ENCODE results near the gene NBEAL1.
"Not testable (repeated sequence)": the region's sequence is repeated elsewhere in the genome, so short reads cannot be mapped to it uniquely, and the experiment has no call there.

The NBEAL1 gene

DNA sequence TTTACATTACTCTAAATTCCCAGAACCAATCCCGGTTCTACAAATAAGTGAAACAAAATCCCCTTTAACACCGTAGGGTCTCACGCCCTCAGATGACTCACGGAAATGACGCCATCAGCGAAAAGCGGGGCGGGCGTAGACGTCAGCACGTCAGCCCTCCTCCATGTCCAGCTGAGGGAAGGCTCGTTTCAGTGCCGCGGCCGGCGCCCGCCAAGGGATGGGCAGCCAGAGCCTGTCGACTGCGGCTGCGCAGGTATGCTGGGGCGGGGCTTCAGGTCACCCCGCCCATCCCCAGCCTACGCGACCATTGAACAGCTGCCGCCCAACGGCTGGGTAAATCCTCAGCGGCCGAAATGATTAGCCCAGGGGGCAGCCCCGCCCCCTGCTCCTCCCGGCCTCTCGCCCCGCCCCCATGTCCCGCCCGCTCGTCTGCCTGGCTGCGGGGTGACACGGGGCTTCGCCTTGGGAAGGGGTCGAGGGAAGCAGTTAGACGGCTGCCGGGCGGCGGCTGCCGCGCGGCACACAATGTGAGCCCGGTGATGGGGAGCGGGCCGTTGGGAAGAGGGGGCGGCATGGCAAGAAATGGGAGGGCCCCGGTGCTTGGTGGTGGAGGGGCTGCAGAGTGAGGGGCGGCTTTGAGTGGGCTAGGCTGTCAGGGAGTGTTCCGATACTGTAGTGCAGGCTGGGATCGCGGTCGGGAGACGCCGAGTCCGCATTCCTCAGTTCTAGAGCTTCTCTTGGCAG, at the start of gene NBEAL1:
Gene NBEAL1 (plus strand): TSS at position 420 of the 744 bp plus-strand sequence. CDS start 1,510 bp downstream, outside the sequence.
- peak within 1 kb of the TSS; percentile 94 to 98 for H3K4me3 Mint-ChIP-seq
- H3K4me1 Mint-ChIP-seq = peaks cover 40% of the 10 kb centered on the region
- DNase-seq (peak; percentile 99), ATAC-seq (peak; percentile 97)
- H3K9me3 Mint-ChIP-seq = no peaks in the 10 kb centered on the region
- H3K27ac Mint-ChIP-seq = peak within 1 kb of the TSS; percentile 91 to 96
- H3K27me3 Mint-ChIP-seq = no peaks in the 10 kb centered on the region

GRCh38 chr2:202965810-202966460, 48.7 kb upstream of the NBEAL1 start:
- Mint-ChIP-seq H3K4me3 (no peak overlapping the region), H3K4me1 (no peaks in the 10 kb centered on the region), H3K27ac (peak overlapping the region in 1 of 2 donors; percentile 34), H3K27me3 (no peaks in the 10 kb centered on the region), H3K9me3 (no peaks in the 10 kb centered on the region)
- DNase-seq (peak in 1 of 2 donors; percentile 20), ATAC-seq (peak; percentile 75)

- H3K4me1 Mint-ChIP-seq, H3K27me3 Mint-ChIP-seq, H3K4me3 Mint-ChIP-seq, ATAC-seq, DNase-seq, H3K9me3 Mint-ChIP-seq, H3K27ac Mint-ChIP-seq: not testable (repeated sequence)
These were observed 45.3 kb upstream of the NBEAL1 start for GRCh38 chr2:202969404-202969803.

DNA sequence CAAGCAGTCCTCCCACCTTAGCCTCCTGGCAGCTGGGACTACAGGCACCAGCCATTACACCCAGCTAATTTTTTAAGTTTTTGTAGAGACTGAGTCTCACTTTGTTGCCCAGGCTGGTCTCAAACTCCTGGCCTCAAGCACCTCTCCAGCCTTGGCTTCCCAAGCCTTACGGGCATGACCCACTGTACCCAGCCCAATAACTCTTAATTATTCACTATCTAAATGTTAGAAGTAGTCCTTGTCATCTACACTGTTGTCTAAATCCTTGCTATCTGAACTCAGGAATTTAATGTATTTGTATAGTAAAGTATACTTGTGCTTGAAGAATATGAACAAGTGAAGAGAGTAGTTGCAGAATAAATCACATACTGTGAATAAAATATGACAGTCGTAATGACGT, 37.9 kb upstream of the NBEAL1 start:
- Mint-ChIP-seq H3K27me3 (no peaks in the 10 kb centered on the region), H3K27ac (no peak overlapping the region), H3K4me1 (no peaks in the 10 kb centered on the region), H3K9me3 (no peaks in the 10 kb centered on the region), H3K4me3 (no peak overlapping the region)
- DNase-seq (no peak), ATAC-seq (no peak)

DNA sequence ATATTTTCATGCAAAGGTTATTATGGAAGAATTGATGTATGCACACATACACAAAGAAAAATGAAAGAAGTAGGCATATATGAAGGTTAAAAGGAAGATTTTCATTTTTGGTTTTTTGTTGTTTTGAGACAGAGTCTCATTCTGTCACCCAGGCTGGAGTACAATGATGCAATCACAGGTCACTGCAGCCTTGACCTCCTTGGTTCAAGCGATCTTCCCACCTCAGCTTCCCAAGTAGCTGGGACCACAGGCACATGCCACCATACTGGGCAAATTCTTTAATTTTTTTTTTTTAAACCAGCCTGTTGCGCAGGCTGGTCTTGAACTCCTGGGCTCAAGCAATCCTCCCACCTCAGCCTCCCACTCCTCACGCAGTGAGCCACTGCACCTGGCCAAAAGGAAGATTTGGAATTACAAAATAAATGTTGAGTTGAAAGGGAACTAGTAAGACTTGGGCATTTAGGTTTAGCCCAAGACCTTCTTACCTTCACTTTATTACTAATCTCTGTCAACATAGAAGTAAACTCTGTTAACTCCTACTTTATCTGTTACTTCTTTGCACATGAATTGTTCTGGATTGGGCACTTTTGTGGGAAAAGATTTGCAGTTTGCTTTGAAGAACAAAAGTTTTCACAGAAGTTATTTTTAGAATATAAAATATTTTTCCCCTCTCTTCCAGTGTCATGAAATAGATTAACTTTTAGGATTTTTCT, 31.7 kb upstream of the NBEAL1 start:
- ATAC-seq (no peak), DNase-seq (no peak)
- H3K27me3 Mint-ChIP-seq = no peaks in the 10 kb centered on the region
- H3K9me3 Mint-ChIP-seq = no peaks in the 10 kb centered on the region
- H3K4me3 Mint-ChIP-seq = no peak overlapping the region
- H3K4me1 Mint-ChIP-seq = no peaks in the 10 kb centered on the region
- peak overlapping the region in 1 of 2 donors; percentile 52 for H3K27ac Mint-ChIP-seq

GRCh38 chr2:202989749-202990148, 24.9 kb upstream of the NBEAL1 start:
- DNase-seq = no peak
- Mint-ChIP-seq H3K27me3 (no peaks in the 10 kb centered on the region), H3K9me3 (no peaks in the 10 kb centered on the region), H3K4me3 (no peak overlapping the region), H3K4me1 (no peaks in the 10 kb centered on the region), H3K27ac (no peak overlapping the region)
- no peak for ATAC-seq

- Mint-ChIP-seq H3K4me1 (no peaks in the 10 kb centered on the region), H3K27me3 (peaks cover 7% of the 10 kb centered on the region), H3K4me3 (no peak overlapping the region), H3K9me3 (no peaks in the 10 kb centered on the region), H3K27ac (no peak overlapping the region)
- no peak for ATAC-seq
- DNase-seq = no peak
These were observed 24.2 kb upstream of the NBEAL1 start for GRCh38 chr2:202990501-202990900.

- not testable (repeated sequence) for H3K27me3 Mint-ChIP-seq, DNase-seq, H3K4me1 Mint-ChIP-seq, H3K9me3 Mint-ChIP-seq, H3K4me3 Mint-ChIP-seq, ATAC-seq, H3K27ac Mint-ChIP-seq
These were observed 17.6 kb upstream of the NBEAL1 start for GRCh38 chr2:202997113-202997512.

- Mint-ChIP-seq H3K9me3 (no peaks in the 10 kb centered on the region), H3K27me3 (peaks cover 8% of the 10 kb centered on the region), H3K27ac (no peak overlapping the region), H3K4me1 (no peaks in the 10 kb centered on the region), H3K4me3 (no peak overlapping the region)
- ATAC-seq (no peak), DNase-seq (no peak)
These were observed 12.4 kb upstream of the NBEAL1 start for GRCh38 chr2:203002054-203002821.

GRCh38 chr2:203003716-203004115, 11.0 kb upstream of the NBEAL1 start:
- Mint-ChIP-seq H3K27me3 (peaks cover 8% of the 10 kb centered on the region), H3K27ac (no peak overlapping the region)

DNA sequence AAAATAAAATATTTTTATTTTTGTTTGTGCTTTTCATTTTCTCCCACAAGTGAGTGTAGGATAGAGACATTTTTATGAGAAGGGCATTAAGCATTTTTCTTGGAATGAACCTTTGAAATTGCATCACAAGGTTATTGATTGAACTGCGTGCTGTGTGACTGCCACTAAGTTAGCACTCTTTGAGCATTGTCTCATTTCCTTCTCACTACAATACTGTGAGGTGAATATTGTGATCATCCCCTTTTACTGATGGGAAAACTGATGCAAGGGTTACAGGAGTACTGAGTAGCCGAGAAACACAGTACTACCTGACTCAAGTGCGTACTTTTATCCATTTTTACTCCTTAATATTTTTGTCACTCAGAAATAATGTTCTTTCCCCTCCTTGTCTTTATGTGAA, 2.0 kb downstream of the NBEAL1 start:
- Mint-ChIP-seq H3K27me3 (no peaks in the 10 kb centered on the region), H3K4me3 (peak overlapping the region; percentile 36 to 69), H3K4me1 (peaks cover 40% of the 10 kb centered on the region), H3K27ac (no peak overlapping the region), H3K9me3 (no peaks in the 10 kb centered on the region)
- ATAC-seq = no peak
- DNase-seq = no peak

More at GRCh38 chr2:203003716-203004115, 11.0 kb upstream of the NBEAL1 start:
- no peak for DNase-seq
- no peak for ATAC-seq
- Mint-ChIP-seq H3K4me1 (no peaks in the 10 kb centered on the region), H3K9me3 (peaks cover 1 to 3% of the 10 kb centered on the region in 2 donors), H3K4me3 (no peak overlapping the region)

GRCh38 chr2:203018181-203018580, 3.5 kb downstream of the NBEAL1 start:
- Mint-ChIP-seq H3K4me1 (peaks cover 46% of the 10 kb centered on the region), H3K9me3 (no peaks in the 10 kb centered on the region), H3K27me3 (no peaks in the 10 kb centered on the region), H3K27ac (peak overlapping the region; percentile 2 to 10), H3K4me3 (peak overlapping the region; percentile 53 to 73)
- no peak for ATAC-seq
- DNase-seq = no peak

DNA sequence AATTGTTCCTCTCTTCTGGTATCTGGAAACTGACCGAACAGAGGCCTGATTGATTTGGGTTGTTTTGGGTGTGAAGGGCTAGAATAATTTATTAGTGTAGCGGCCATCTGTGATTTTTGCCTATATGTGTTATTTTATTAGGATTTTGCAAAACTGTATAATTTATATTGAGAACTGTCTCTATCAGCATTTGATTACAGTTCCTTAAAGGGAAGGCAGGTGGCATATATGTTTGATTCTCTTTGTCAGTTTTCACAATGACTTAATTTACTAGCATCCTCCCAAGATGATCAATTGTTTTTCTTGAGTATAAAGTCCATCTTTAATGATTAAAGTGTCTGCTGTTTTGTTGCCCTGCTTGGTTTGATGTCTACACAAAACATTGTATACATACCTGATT, 4.5 kb downstream of the NBEAL1 start:
- Mint-ChIP-seq H3K4me1 (peaks cover 46% of the 10 kb centered on the region), H3K4me3 (peak overlapping the region in 1 of 2 donors; percentile 42), H3K27ac (no peak overlapping the region)

DNA sequence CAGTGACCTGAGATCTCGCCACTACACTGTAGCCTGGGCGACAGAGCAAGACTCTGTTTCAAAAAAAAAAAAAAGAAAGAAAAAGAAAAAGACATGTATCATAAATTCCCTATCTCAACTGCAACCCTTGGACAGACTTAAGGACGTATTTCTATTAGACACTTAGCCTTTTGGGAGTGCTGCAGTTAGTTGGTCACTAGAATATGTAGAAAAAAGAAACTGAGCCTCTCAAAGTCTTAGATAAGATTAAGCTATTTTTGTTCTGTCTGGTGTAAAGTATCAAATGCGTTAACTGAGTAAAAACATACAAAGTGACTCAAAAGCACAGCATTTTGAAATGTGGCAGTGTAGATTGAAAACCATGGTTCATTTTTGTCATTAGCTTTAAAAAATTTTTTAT, 7.3 kb downstream of the NBEAL1 start:
- Mint-ChIP-seq H3K27me3 (no peaks in the 10 kb centered on the region), H3K27ac (no peak overlapping the region), H3K4me1 (peaks cover 27% of the 10 kb centered on the region), H3K9me3 (no peaks in the 10 kb centered on the region), H3K4me3 (no peak overlapping the region)
- ATAC-seq (no peak), DNase-seq (no peak)

More for the DNA sequence above, 4.5 kb downstream of the NBEAL1 start:
- DNase-seq (no peak), ATAC-seq (no peak)
- no peaks in the 10 kb centered on the region for H3K9me3 Mint-ChIP-seq
- H3K27me3 Mint-ChIP-seq = no peaks in the 10 kb centered on the region

DNA sequence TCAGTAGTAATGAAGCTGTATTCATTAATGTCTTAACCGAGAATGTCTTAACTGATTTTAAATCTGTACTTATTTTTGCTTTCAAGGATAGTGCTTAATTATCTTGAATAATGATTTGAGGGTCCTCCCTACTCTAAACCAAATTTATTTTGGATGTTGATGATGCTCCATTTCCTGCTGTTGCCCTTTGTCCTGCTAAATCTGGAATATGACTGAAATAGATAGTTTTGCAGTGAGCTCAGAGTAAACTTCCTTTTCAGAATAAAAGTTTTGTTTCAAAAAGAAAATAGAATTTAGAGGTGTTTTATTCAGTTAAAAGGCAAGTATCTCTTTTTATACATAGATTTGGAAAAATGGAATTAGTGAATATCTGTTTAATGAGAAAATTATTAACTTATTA, 8.1 kb downstream of the NBEAL1 start:
- Mint-ChIP-seq H3K27me3 (no peaks in the 10 kb centered on the region), H3K9me3 (no peaks in the 10 kb centered on the region), H3K4me1 (peaks cover 24% of the 10 kb centered on the region), H3K27ac (peak overlapping the region in 1 of 2 donors; percentile 23), H3K4me3 (no peak overlapping the region)
- ATAC-seq = no peak
- DNase-seq = no peak

All from stimulated activated naive CD8-positive, alpha-beta T cell treated with anti-CD3 and anti-CD28 coated beads, Interleukin-15, amount 100 ng/mL, for 72 hours (primary cell).